Psoas muscle (tissue), 8 donors: ENCODE measurements around the gene HABP2. TPM values are rescaled to one million over a fixed set of nuclear protein-coding genes. Genes with fewer than 3 reads are reported as not detected.

Source experiments
- ATAC-seq, 4 donors: fragments of 200-7000 bp; cut with Tn5 transposase; one replicate each; pipeline ENCODE4 v1.9.1; 2020; ENCODE audit warnings: moderate library complexity in 3 of 4, mild to moderate bottlenecking in 2 of 4
- DNase-seq, 2 donors: peaks; one replicate each; pipeline ENCODE4 v3.0.0-alpha.2; 2020
- H3K27ac ChIP-seq: fragments of 200-600 bp; one replicate; pipeline ENCODE4 v1.8.0; 2022
- H3K27me3 ChIP-seq, 3 donors: fragments of 200-600 bp in 1 of 3; one replicate each; pipeline versions ENCODE4 v1.6.1 to v1.8.0; 2013 to 2022; ENCODE audit warnings: low read length in 2 of 3, mild to moderate bottlenecking in 2 of 3, moderate library complexity in 1 of 3; ENCODE audit not compliant: insufficient read depth in 3 of 3
- H3K36me3 ChIP-seq, 2 donors: fragments of 200-600 bp in 1 of 2; one replicate each; pipeline versions ENCODE4 v1.6.1 to v1.8.0; 2013 to 2022; ENCODE audit warnings: low read depth in 1 of 2, mild to moderate bottlenecking in 1 of 2, moderate library complexity in 1 of 2; ENCODE audit not compliant: insufficient read depth in 1 of 2
- H3K4me1 ChIP-seq: fragments of 200-600 bp; one replicate; pipeline ENCODE4 v1.8.0; 2022
- H3K4me3 ChIP-seq: fragments of 200-600 bp; one replicate; pipeline ENCODE4 v1.8.0; 2022; ENCODE audit warnings: mild to moderate bottlenecking
- H3K9me3 ChIP-seq: fragments of 200-600 bp; one replicate; pipeline ENCODE4 v1.8.0; 2022
- CTCF ChIP-seq: fragments of 200-600 bp; IDR thresholded peaks from one replicate; pipeline ENCODE4 v1.8.0; 2022; ENCODE audit warnings: antibody characterized with exemption
- WGBS, 3 donors: extraction: QIAGEN DNeasy Blood & Tissue Kit; methylation state at CpG; one replicate each; pipeline versions ENCODE4 v1.1.6 to v1.1.7; 2013; 5-methylcytosine and 5-hydroxymethylcytosine counted together
- intact Hi-C, 2 donors: fragments of 100-400 bp; cut with DNase I; formaldehyde crosslinking; loops; one replicate each; pipeline versions ENCODE4 v1.11.0 to v1.14.2; 2022
- polyA plus RNA-seq, 3 donors: library from polyadenylated mRNA; stranded (reverse); fragments of 200-250 nt; gene quantifications; one replicate each; pipeline ENCODE4 v1.2.3, GENCODE V29; 2013
- total RNA-seq, 4 donors: library from RNA; stranded (reverse); fragmentation: NEBNext Ultra II Directional in 2 of 4; extraction: Animal tissue kit (Norgen Biotek cat#: 25700) in 2 of 4; gene quantifications; one replicate each; pipeline versions ENCODE4 v1.2.1 to v1.2.4, GENCODE V29; 2021 to 2023
- donor health status: healthy with polysubstance abuse.
- donor health status: DM: no; HTN: no; CAD: no; lungs with moderate emphysema.
- donor health status: Bipolar disorder and iron deficiency.
- donor health status: healthy.
- donor health status: DM: yes; HTN: yes; CAD: no.
- donor health status: DM: no; HTN: no; CAD: no.
- donor health status: DM: no; HTN: no; CAD: no.
- donor health status: DM: yes; HTN: yes; CAD: no.

HABP2 gene
- total and polyA plus RNA-seq, 7 donors = 0.01 to 0.16 (median 0.13) TPM; not detected in 2

DNA sequence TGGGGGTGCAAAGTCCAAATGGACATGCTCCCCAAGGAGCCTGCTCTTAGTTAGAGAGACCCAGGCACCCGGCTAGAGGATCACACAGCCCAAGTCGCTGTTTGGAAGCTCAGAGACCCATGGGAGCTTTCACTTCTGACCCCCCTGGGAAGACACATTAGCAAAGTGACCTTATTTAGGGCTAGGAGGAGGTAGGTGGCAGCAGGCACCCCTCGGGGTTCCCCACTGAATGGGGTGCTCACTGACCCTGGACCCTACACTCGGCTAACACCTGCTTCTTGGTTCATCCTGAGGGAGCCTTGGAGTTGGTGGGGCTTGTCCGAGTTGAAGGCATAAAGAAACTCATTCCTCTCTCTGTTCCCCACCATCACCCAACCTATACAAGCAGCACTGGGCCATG lies 27.1 kb upstream of the HABP2 start:
- H3K4me1 ChIP-seq = peaks cover 4% of the 10 kb centered on the region
- no peaks in the 10 kb centered on the region for H3K36me3 ChIP-seq
- TF ChIP-seq CTCF = no peak
- 92 to 97% (median 92%) methylated on average over 5 of the region's 5 CpGs for WGBS, 3 donors
- intact Hi-C loops = no loop called here
- no peak overlapping the region for H3K4me3 ChIP-seq
- H3K9me3 ChIP-seq = no peaks in the 10 kb centered on the region
- H3K27me3 ChIP-seq = no peaks in the 10 kb centered on the region
- no peak overlapping the region for H3K27ac ChIP-seq
- DNase-seq (no peak), ATAC-seq (no peak)

DNA sequence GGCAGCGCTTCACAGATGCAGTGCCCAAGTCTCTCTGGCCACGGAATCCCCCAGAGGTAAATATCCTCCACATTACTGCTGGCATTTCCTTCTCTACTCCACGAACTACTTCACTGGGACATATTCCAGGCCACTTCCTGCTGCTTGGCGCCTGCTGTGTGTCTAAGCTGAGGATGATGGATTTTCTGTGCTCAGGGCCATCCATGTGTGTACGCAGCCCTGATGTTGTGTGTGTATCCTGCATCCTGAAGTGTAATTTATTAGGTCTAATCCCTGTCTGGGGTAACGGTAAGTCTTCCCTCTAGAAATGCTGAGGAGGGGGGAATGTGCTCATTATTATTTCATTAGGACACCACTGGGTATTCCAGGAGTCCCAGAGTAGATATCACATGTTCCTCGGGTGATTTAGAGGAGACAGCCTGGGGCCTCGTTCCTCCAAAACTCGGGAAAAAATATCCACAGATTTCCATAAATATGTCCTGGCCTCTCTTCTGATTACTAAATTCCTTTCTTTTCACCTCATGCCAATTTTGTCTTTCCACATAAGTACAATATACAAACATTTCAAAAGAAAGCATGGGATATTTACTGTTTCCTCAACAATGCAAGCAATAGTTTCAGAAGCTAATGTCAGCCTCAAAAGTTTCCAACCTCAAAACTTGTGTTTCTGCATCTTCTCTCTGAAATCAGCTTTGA lies 25.5 kb upstream of the HABP2 start:
- WGBS, 3 donors = 41 to 42% (median 41%) methylated on average over 9 of the region's 9 CpGs
- no peak for TF ChIP-seq CTCF
- H3K36me3 ChIP-seq = no peaks in the 10 kb centered on the region
- ATAC-seq (no peak), DNase-seq (no peak)
- no peak overlapping the region for H3K27ac ChIP-seq
- H3K27me3 ChIP-seq = no peaks in the 10 kb centered on the region
- H3K4me1 ChIP-seq = no peaks in the 10 kb centered on the region
- H3K9me3 ChIP-seq = no peaks in the 10 kb centered on the region
- intact Hi-C loops = no loop called here
- H3K4me3 ChIP-seq = no peak overlapping the region

DNA sequence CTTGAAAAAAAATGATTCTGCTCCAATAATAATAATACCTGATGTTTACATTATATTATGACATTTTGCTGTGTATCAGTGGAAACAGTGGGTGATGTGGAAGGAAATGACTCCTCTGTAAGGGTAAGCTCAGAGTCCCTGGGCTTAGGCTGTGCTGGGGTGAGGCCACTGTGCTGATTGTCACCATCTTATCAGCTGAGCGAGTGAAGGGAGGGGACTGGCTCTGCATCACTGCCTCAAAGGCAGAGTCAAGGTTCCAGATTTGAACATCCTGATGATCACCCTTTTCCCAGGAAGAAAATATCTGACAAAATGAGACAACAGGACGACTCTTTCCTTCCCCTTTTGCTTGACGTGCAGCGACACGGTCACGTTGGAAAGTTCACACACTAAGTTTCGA lies 24.0 kb upstream of the HABP2 start:
- intact Hi-C loops = no loop called here
- WGBS, 3 donors = 87 to 96% (median 91%) methylated on average over 7 of the region's 7 CpGs
- DNase-seq = no peak
- TF ChIP-seq CTCF = no peak
- H3K9me3 ChIP-seq = no peaks in the 10 kb centered on the region
- H3K4me3 ChIP-seq = no peak overlapping the region
- no peaks in the 10 kb centered on the region for H3K36me3 ChIP-seq
- no peak for ATAC-seq
- H3K27ac ChIP-seq = no peak overlapping the region
- no peaks in the 10 kb centered on the region for H3K4me1 ChIP-seq
- H3K27me3 ChIP-seq = no peaks in the 10 kb centered on the region

- Histone ChIP-seq H3K27me3 (no peaks in the 10 kb centered on the region), H3K9me3 (no peaks in the 10 kb centered on the region), H3K36me3 (no peaks in the 10 kb centered on the region), H3K27ac (no peak overlapping the region), H3K4me1 (no peaks in the 10 kb centered on the region), H3K4me3 (no peak overlapping the region)
- intact Hi-C loops = no loop called here
- ATAC-seq = no peak
- no peak for TF ChIP-seq CTCF
- no peak for DNase-seq
- 93 to 98% (median 95%) methylated on average over 8 of the region's 8 CpGs for whole genome bisulfite sequencing, 3 donors
These were observed 23.3 kb upstream of the HABP2 start for GRCh38 chr10:113529575-113529974.

- H3K36me3 ChIP-seq = no peaks in the 10 kb centered on the region
- no peak overlapping the region for H3K4me3 ChIP-seq
- no peak for TF ChIP-seq CTCF
- WGBS, 3 donors = 78 to 85% (median 78%) methylated on average over 13 of the region's 13 CpGs
- H3K4me1 ChIP-seq = no peaks in the 10 kb centered on the region
- H3K9me3 ChIP-seq = no peaks in the 10 kb centered on the region
- no peak for ATAC-seq
- H3K27ac ChIP-seq = no peak overlapping the region
- no peaks in the 10 kb centered on the region for H3K27me3 ChIP-seq
- intact Hi-C loops = no loop called here
- DNase-seq = no peak
These were observed 22.4 kb upstream of the HABP2 start for GRCh38 chr10:113530476-113530875.
